Neural crest cell (in vitro differentiated cells): Measurements from ENCODE around the gene ERCC1. TPM values are rescaled to one million over a fixed set of nuclear protein-coding genes. Genes with fewer than 3 reads are reported as not detected.

Experiments used
- DNase-seq: peaks from one replicate; pipeline ENCODE4 v3.0.0; 2021; ENCODE audit warnings: low read depth, mixed read lengths, low spot score
- H3K27ac Mint-ChIP-seq: one replicate; pipeline ENCODE4 v1.8.0; 2021; ENCODE audit warnings: mild to moderate bottlenecking, mixed read lengths; ENCODE audit not compliant: unreplicated experiment
- H3K27me3 Mint-ChIP-seq: 2 replicates; pipeline ENCODE4 v1.8.0; 2021; ENCODE audit warnings: low read depth, mild to moderate bottlenecking, mixed read lengths
- H3K36me3 Mint-ChIP-seq: 2 replicates; pipeline ENCODE4 v1.8.0; 2021; ENCODE audit warnings: low read depth, mild to moderate bottlenecking, mixed read lengths
- H3K4me1 Mint-ChIP-seq: 2 replicates; pipeline ENCODE4 v1.8.0; 2021; ENCODE audit warnings: mixed read lengths
- H3K4me3 Mint-ChIP-seq: one replicate; pipeline ENCODE4 v1.8.0; 2021; ENCODE audit warnings: mild to moderate bottlenecking, mixed read lengths
- H3K9me3 Mint-ChIP-seq: 2 replicates; pipeline ENCODE4 v1.8.0; 2021; ENCODE audit warnings: mixed read lengths
- total RNA-seq: library from RNA; stranded (reverse); gene quantifications from 2 replicates; pipeline ENCODE4 v1.2.1, GENCODE V29; 2021
- TF ChIP-seq, protein P1 (sequence below): fragments of 200-600 bp; sonication (generic); conservative IDR thresholded peaks from 2 replicates; pipeline ENCODE4 v1.5.0; 2021; ENCODE audit warnings: antibody characterized with exemption, mild to moderate bottlenecking

ERCC1 gene
- total RNA-seq, 1 donor from 2014 or later = 115 TPM

- no peaks in the 10 kb centered on the region for H3K27me3 Mint-ChIP-seq
- H3K9me3 Mint-ChIP-seq = no peaks in the 10 kb centered on the region
- no peaks in the 10 kb centered on the region for H3K36me3 Mint-ChIP-seq
- TF ChIP-seq, protein P1, sequence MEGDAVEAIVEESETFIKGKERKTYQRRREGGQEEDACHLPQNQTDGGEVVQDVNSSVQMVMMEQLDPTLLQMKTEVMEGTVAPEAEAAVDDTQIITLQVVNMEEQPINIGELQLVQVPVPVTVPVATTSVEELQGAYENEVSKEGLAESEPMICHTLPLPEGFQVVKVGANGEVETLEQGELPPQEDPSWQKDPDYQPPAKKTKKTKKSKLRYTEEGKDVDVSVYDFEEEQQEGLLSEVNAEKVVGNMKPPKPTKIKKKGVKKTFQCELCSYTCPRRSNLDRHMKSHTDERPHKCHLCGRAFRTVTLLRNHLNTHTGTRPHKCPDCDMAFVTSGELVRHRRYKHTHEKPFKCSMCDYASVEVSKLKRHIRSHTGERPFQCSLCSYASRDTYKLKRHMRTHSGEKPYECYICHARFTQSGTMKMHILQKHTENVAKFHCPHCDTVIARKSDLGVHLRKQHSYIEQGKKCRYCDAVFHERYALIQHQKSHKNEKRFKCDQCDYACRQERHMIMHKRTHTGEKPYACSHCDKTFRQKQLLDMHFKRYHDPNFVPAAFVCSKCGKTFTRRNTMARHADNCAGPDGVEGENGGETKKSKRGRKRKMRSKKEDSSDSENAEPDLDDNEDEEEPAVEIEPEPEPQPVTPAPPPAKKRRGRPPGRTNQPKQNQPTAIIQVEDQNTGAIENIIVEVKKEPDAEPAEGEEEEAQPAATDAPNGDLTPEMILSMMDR = no peak
- H3K4me1 Mint-ChIP-seq = peaks cover 51% of the 10 kb centered on the region
- peak overlapping the region; percentile 82 for H3K4me3 Mint-ChIP-seq
- DNase-seq = peak; percentile 24
- H3K27ac Mint-ChIP-seq = peak overlapping the region; percentile 19
Measured at GRCh38 chr19:45442778-45443461, 19.2 kb upstream of the ERCC1 start.

DNA sequence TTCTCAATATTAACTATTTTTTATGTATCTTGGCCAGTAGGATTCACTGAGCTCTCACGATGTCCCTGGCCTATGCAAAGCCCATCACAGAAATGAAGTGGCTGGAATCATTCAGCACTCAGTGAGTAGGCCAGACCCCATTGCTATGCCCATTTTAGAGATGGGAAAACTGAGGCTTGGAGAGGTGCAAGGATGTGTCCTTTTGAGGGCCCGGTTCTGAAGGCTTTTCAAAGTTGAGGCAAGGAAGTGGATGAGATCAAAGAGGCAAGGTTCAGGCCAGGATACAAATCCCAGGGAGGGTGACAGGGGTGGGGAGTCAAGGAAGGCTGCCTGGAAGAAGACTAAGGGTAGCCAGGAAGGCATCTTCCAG, 18.7 kb upstream of the ERCC1 start:
- Mint-ChIP-seq H3K9me3 (no peaks in the 10 kb centered on the region), H3K4me1 (peaks cover 48% of the 10 kb centered on the region), H3K27me3 (no peaks in the 10 kb centered on the region), H3K36me3 (no peaks in the 10 kb centered on the region), H3K27ac (no peak overlapping the region), H3K4me3 (peak overlapping the region; percentile 82)
- no peak for DNase-seq
- TF ChIP-seq, protein P1 = no peak

DNA sequence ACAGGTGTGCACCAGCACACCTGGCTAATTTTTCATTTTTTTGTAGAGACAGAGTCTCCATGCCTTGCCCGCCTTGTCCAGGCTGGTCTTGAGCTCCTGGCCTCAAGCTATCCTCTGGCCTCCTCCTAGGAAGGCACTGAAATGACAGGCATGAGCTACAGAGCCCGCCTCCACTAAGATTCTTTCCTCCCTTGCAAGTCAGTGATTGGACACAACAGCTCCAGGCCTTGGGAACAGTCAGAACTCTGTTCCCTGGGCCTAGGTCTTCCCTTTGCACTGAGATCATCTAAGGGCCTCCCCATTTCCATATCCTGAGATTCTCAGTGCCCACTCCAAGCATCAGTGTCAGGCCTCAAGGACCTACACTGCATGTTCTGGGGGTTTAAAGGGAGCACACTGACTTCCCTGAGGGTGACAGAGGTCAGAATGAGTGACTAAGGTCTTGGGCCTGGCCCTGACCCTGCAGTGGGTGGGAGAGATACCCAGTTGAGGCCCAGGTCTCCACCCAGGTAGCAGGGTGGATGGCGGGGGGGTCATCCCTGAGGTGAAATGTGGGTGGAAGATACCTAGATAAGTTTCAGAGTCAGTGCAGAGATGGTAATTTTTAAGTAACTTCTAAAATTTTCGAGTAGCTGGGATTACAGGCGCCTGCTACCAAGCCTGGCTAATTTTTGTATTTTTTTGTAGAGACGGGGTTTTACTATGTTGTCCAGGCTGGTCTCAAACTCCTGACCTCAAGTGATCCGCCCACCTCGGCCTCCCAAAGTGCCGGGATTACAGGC, 17.3 kb upstream of the ERCC1 start:
- H3K9me3 Mint-ChIP-seq = no peaks in the 10 kb centered on the region

GRCh38 chr19:45440259-45440638, 16.5 kb upstream of the ERCC1 start:
- DNase-seq = no peak
- Mint-ChIP-seq H3K4me3 (peak overlapping the region; percentile 88), H3K4me1 (peaks cover 37% of the 10 kb centered on the region), H3K36me3 (no peaks in the 10 kb centered on the region), H3K27me3 (no peaks in the 10 kb centered on the region), H3K9me3 (no peaks in the 10 kb centered on the region), H3K27ac (no peak overlapping the region)
- TF ChIP-seq, protein P1 = no peak

More for the DNA sequence above, 17.3 kb upstream of the ERCC1 start:
- Mint-ChIP-seq H3K4me3 (peak overlapping the region; percentile 88), H3K36me3 (no peaks in the 10 kb centered on the region), H3K27ac (no peak overlapping the region), H3K4me1 (peaks cover 42% of the 10 kb centered on the region), H3K27me3 (no peaks in the 10 kb centered on the region)
- TF ChIP-seq, protein P1 = no peak
- no peak for DNase-seq

DNA sequence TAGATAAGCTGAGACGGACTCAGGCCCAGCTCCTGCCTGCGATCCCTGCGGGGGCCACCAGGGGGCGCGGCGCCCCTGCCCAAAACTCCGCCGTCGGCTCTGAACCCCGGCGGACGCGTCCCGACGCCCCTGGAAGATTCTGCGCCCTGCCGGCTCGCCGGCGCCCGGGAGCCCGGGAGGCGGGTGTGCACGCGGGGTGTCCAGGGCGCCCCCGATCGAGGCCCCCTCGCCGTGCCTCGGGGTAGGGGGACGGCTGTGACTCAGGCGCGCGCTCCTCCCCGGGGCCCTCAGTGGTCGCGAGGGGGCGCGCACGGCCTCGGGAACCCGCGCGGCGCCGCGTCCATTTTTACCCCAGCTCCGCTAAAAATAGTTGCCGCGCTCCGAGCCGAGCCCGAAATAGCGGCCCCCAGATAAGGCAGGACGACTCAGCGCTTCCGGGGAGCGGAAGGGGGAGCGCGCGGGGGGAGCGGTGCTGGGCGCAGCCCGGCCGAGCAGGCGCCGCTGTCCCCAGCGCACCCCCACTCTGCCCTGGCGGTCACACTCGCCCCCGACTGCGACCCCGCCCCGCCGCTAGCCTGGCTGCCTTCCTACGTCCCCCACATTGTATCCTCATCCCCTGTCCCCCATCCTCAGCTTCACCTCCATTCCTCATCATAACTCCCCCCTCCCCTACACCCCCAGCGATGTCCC, 16.0 kb upstream of the ERCC1 start:
- H3K4me1 Mint-ChIP-seq = peaks cover 33% of the 10 kb centered on the region
- peak; percentile 81 for DNase-seq
- H3K4me3 Mint-ChIP-seq = peak overlapping the region; percentile 88
- H3K27ac Mint-ChIP-seq = no peak overlapping the region
- no peaks in the 10 kb centered on the region for H3K9me3 Mint-ChIP-seq
- TF ChIP-seq, protein P1 = peak; percentile 100
- H3K36me3 Mint-ChIP-seq = no peaks in the 10 kb centered on the region
- H3K27me3 Mint-ChIP-seq = no peaks in the 10 kb centered on the region
